Fibroblast of lung (primary cell): ENCODE results near the gene PET117. TPM values are rescaled to one million over a fixed set of nuclear protein-coding genes. Genes with fewer than 3 reads are reported as not detected.

ENCODE experiments used
- DNase-seq, 2 donors: peaks; one replicate each; pipeline versions ENCODE4 v3.0.0 to v3.0.0-alpha.2; 2010; ENCODE audit warnings: low read depth in 2 of 2
- H2AFZ ChIP-seq: 2 replicates; pipeline ENCODE4 v1.5.1; 2012; ENCODE audit warnings: low read length, control low read depth, inconsistent platforms
- H3K27ac ChIP-seq: 2 replicates; pipeline ENCODE4 v1.5.1; 2011; ENCODE audit warnings: low read length, control low read depth; ENCODE audit not compliant: insufficient read depth
- H3K27me3 ChIP-seq: 2 replicates; pipeline ENCODE4 v1.5.1; 2011; ENCODE audit warnings: mild to moderate bottlenecking, low read length; ENCODE audit not compliant: control insufficient read depth, insufficient read depth
- H3K36me3 ChIP-seq: 2 replicates; pipeline ENCODE4 v1.5.1; 2011; ENCODE audit warnings: low read length; ENCODE audit not compliant: control insufficient read depth, insufficient read depth
- H3K4me1 ChIP-seq: 2 replicates; pipeline ENCODE4 v1.5.1; 2011; ENCODE audit warnings: low read length; ENCODE audit not compliant: control insufficient read depth, insufficient read depth; ENCODE audit errors: extremely low read depth
- H3K4me2 ChIP-seq: 2 replicates; pipeline ENCODE4 v1.5.1; 2011; ENCODE audit warnings: low read length, control low read depth; ENCODE audit not compliant: insufficient read depth; ENCODE audit errors: extremely low read depth
- H3K4me3 ChIP-seq, 4 experiments: fragments of 200-600 bp in 1 of 4; sonication (generic) in 1 of 4; replicated peaks in 1 of 4; 2 replicates each; pipeline ENCODE4 v1.5.1; 2011 to 2016; ENCODE audit warnings: low read length in 4 of 4, low read depth in 3 of 4, mild to moderate bottlenecking in 3 of 4, control low read depth in 2 of 4, inconsistent platforms in 1 of 4, mixed read lengths in 1 of 4; ENCODE audit not compliant: insufficient read depth in 1 of 4; ENCODE audit errors: control extremely low read depth in 1 of 4
- H3K79me2 ChIP-seq: 2 replicates; pipeline ENCODE4 v1.5.1; 2012; ENCODE audit warnings: mild to moderate bottlenecking, low read length, inconsistent platforms; ENCODE audit not compliant: control insufficient read depth, insufficient read depth
- H3K9ac ChIP-seq: 2 replicates; pipeline ENCODE4 v1.5.1; 2011; ENCODE audit warnings: mild to moderate bottlenecking, low read length, control low read depth; ENCODE audit not compliant: insufficient read depth
- H3K9me3 ChIP-seq: 2 replicates; pipeline ENCODE4 v1.5.1; 2012; ENCODE audit warnings: low read depth, low read length; ENCODE audit not compliant: control insufficient read depth, insufficient read depth
- H4K20me1 ChIP-seq: 2 replicates; pipeline ENCODE4 v1.5.1; 2011; ENCODE audit warnings: low read length; ENCODE audit not compliant: control insufficient read depth, insufficient read depth; ENCODE audit errors: extremely low read depth
- EZH2 ChIP-seq: IDR thresholded peaks from 2 replicates; pipeline ENCODE4 v1.5.1; 2012; ENCODE audit warnings: low read length, control low read depth, mild to moderate bottlenecking; ENCODE audit errors: missing control alignments
- polyA plus RNA-seq, 2 donors: library from polyadenylated mRNA; depleted of rRNA in 1 of 2; stranded (reverse) in 1 of 2; unstranded in 1 of 2; fragments of >200 nt; gene quantifications; 2 replicates each; pipeline ENCODE4 v1.2.1, GENCODE V29; 2011 to 2012; ENCODE audit warnings: missing spikeins in 1 of 2
- total RNA-seq: library from RNA; depleted of rRNA; stranded (reverse); fragments of >200 nt; gene quantifications from 2 replicates; pipeline ENCODE4 v1.2.1, GENCODE V29; 2014
- TF ChIP-seq, protein P1 (sequence below), 2 donors: IDR thresholded peaks in 1 of 2; conservative IDR thresholded peaks in 1 of 2; 1 replicate in 1 of 2; 2 replicates in 1 of 2; pipeline ENCODE4 v1.5.1; 2011 to 2012; ENCODE audit warnings: low read length in 2 of 2, control low read depth in 1 of 2, inconsistent platforms in 1 of 2, low read depth in 1 of 2, mild to moderate bottlenecking in 1 of 2

Gene PET117
- total and polyA plus RNA-seq, 2 donors (not counting 1 experiment from before 2014, with no cell fraction given), result 12.1 to 13.2 TPM

DNA sequence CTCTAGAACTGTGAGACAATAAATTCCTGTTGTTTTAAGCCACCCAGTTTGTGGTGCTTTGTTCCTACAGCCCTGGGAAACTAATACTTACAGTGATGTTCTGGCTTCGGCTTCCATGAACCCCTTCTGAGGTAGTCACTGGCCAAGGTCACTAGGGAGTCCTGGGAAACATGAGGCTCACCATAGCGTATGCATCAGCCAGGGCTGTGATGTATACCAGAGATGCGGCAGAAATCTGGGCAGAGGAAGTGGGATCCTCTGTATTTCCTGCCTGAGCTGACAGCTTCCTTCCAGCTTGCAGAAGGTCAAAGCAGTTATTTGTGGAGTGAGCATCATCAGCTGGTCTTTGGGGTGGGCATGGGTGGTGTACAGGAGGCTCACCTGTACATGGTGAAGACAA lies 27.9 kb downstream of the PET117 start:
- DNase-seq, result no peak
- H4K20me1 ChIP-seq, result no peaks in the 10 kb centered on the region
- no peak overlapping the region for H3K4me3 ChIP-seq
- no peak overlapping the region for H3K9ac ChIP-seq
- no peaks in the 10 kb centered on the region for H3K79me2 ChIP-seq
- H3K4me2 ChIP-seq, result no peak overlapping the region
- H3K4me1 ChIP-seq, result no peaks in the 10 kb centered on the region
- no peaks in the 10 kb centered on the region for H3K36me3 ChIP-seq
- H3K27me3 ChIP-seq, result no peaks in the 10 kb centered on the region
- H3K27ac ChIP-seq, result no peak overlapping the region
- TF ChIP-seq, protein P1, sequence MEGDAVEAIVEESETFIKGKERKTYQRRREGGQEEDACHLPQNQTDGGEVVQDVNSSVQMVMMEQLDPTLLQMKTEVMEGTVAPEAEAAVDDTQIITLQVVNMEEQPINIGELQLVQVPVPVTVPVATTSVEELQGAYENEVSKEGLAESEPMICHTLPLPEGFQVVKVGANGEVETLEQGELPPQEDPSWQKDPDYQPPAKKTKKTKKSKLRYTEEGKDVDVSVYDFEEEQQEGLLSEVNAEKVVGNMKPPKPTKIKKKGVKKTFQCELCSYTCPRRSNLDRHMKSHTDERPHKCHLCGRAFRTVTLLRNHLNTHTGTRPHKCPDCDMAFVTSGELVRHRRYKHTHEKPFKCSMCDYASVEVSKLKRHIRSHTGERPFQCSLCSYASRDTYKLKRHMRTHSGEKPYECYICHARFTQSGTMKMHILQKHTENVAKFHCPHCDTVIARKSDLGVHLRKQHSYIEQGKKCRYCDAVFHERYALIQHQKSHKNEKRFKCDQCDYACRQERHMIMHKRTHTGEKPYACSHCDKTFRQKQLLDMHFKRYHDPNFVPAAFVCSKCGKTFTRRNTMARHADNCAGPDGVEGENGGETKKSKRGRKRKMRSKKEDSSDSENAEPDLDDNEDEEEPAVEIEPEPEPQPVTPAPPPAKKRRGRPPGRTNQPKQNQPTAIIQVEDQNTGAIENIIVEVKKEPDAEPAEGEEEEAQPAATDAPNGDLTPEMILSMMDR (conservative IDR thresholded peaks at IDR 0.05 in 1 of 2, IDR thresholded peaks at IDR 0.05 in 1 of 2; ENCODE audit: low read depth in 1 of 2, low read length in 2 of 2), result no peak
- no peak for TF ChIP-seq EZH2
- H2AFZ ChIP-seq, result no peak overlapping the region
- H3K9me3 ChIP-seq, result no peaks in the 10 kb centered on the region

DNA sequence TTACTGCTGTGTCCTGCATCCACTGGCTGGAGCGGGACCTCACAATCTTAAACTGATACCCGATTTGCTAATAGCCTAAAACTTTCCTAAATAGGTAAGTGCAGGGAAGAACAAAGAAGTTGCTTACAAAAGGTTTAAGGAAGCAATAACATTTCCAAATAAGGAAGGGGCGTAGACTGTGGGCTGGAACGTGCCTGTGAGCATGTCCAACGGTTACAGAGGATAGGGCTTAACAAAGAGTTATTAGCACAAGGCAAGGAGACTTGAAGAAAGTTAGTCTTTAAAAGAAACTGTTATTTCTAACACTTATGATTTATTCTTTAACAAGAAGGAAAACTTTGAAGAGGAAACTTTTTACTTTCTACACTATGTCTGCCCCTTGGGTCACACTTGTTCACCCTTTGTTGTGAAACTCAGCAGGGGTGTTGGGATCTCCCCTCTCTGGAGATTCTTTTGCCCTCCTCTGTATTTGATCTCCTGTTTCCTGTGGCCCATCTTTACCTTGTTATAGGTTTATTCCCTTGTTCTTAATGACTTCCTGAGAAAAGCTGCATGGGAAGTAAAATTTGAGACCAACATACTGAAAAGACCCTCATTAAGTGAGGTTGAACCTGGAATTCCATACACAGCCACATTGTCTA lies 28.7 kb downstream of the PET117 start:
- Histone ChIP-seq H3K9ac (no peak overlapping the region), H3K79me2 (no peaks in the 10 kb centered on the region), H2AFZ (no peak overlapping the region), H4K20me1 (no peaks in the 10 kb centered on the region), H3K27me3 (no peaks in the 10 kb centered on the region), H3K9me3 (no peaks in the 10 kb centered on the region), H3K36me3 (no peaks in the 10 kb centered on the region), H3K4me3 (no peak overlapping the region), H3K4me2 (no peak overlapping the region), H3K4me1 (no peaks in the 10 kb centered on the region), H3K27ac (no peak overlapping the region)
- TF ChIP-seq, protein P1 (conservative IDR thresholded peaks at IDR 0.05 in 1 of 2, IDR thresholded peaks at IDR 0.05 in 1 of 2; ENCODE audit: low read depth in 1 of 2, low read length in 2 of 2), result no peak
- no peak for TF ChIP-seq EZH2
- no peak for DNase-seq

DNA sequence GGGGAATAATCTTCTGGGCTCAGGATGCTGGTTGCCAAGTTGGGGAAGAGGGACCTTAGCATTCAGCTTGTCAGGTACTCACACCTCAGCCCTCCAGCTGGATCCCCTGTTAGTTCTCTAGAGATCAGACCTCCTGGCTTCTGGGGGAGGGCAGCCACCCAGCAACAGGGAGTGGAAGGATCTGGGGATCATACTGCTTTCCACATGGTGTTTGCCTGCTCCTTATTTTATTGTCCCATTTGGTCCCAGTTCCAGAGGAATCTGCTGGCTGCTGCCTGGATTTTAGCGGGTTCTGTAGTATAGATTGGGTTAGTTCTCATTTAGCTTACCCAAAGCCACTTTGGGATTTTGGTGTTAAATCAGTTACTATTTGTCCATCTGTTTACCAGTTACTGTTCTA lies 29.3 kb downstream of the PET117 start:
- Histone ChIP-seq H3K9ac (no peak overlapping the region), H3K79me2 (no peaks in the 10 kb centered on the region), H3K36me3 (no peaks in the 10 kb centered on the region), H4K20me1 (no peaks in the 10 kb centered on the region), H3K27ac (no peak overlapping the region), H2AFZ (no peak overlapping the region), H3K4me3 (no peak overlapping the region), H3K9me3 (no peaks in the 10 kb centered on the region), H3K27me3 (no peaks in the 10 kb centered on the region), H3K4me1 (no peaks in the 10 kb centered on the region), H3K4me2 (no peak overlapping the region)
- no peak for DNase-seq
- TF ChIP-seq EZH2, result no peak
- TF ChIP-seq, protein P1 (conservative IDR thresholded peaks at IDR 0.05 in 1 of 2, IDR thresholded peaks at IDR 0.05 in 1 of 2; ENCODE audit: low read depth in 1 of 2, low read length in 2 of 2), result no peak
